T-cell (primary cell): ENCODE data around the gene CCR5AS.

ENCODE experiments used
- ATAC-seq, 4 experiments: fragments of 200-7000 bp in 3 of 4; fragments of 150-1000 bp in 1 of 4; cut with Tn5 transposase; replicated peaks in 1 of 4; 1 replicate in 3 of 4; 2 replicates in 1 of 4; pipeline ENCODE4 v1.10.0; 2021; ENCODE audit warnings: moderate library complexity in 3 of 4, mild to moderate bottlenecking in 2 of 4, moderate number of reproducible peaks in 1 of 4
- CTCF ChIA-PET, 2 donors: fragments of 300-600 bp; sonication (Branson Sonifier 250); formaldehyde crosslinking; loops; one replicate each; lab custom pipeline; 2022; ENCODE audit warnings: antibody characterized with exemption in 2 of 2; lab: Charles Lee
- POLR2A ChIA-PET, 2 donors: fragments of 300-600 bp; sonication (Branson Sonifier 250); formaldehyde crosslinking; loops; one replicate each; lab custom pipeline; 2022; ENCODE audit warnings: antibody characterized with exemption in 2 of 2; lab: Charles Lee
- DNase-seq, 35 experiments: peaks; one replicate each; pipeline versions ENCODE4 v3.0.0 to v3.0.0-alpha.2; 2013 to 2023
- H3K27ac ChIP-seq: one replicate; pipeline ENCODE4 v1.5.1; 2013; ENCODE audit warnings: low read length
- H3K27me3 ChIP-seq, 2 experiments: replicated peaks in 1 of 2; 1 replicate in 1 of 2; 2 replicates in 1 of 2; pipeline versions ENCODE4 v1.6.1 to v1.7.0; 2013; ENCODE audit warnings: low read length in 1 of 2, mixed read lengths in 1 of 2; ENCODE audit not compliant: control insufficient read depth in 2 of 2, insufficient read depth in 2 of 2; ENCODE audit errors: extremely low read depth in 1 of 2
- H3K36me3 ChIP-seq, 2 donors: 1 replicate in 1 of 2; 2 replicates in 1 of 2; pipeline versions ENCODE4 v1.6.1 to v1.7.0; 2013; ENCODE audit warnings: low read length in 1 of 2; ENCODE audit not compliant: control insufficient read depth in 2 of 2, insufficient read depth in 1 of 2; ENCODE audit errors: extremely low read depth in 1 of 2
- H3K4me1 ChIP-seq, 2 experiments: 1 replicate in 1 of 2; 2 replicates in 1 of 2; pipeline versions ENCODE4 v1.6.1 to v1.7.0; 2013; ENCODE audit warnings: low read length in 2 of 2, mixed read lengths in 1 of 2; ENCODE audit not compliant: insufficient read depth in 2 of 2, control insufficient read depth in 1 of 2; ENCODE audit errors: extremely low read depth in 1 of 2
- H3K4me3 ChIP-seq, 2 donors: 1 replicate in 1 of 2; 2 replicates in 1 of 2; pipeline versions ENCODE4 v1.5.1 to v1.7.0; 2013; ENCODE audit warnings: mild to moderate bottlenecking in 2 of 2, low read length in 1 of 2, moderate library complexity in 1 of 2; ENCODE audit not compliant: control insufficient read depth in 1 of 2; ENCODE audit errors: extremely low read depth in 1 of 2
- H3K9me3 ChIP-seq: 2 replicates; pipeline ENCODE4 v1.7.0; 2013
- H3K27ac Mint-ChIP-seq, 2 donors: one replicate each; pipeline ENCODE4 v1.8.0; 2020 to 2021; ENCODE audit warnings: mild to moderate bottlenecking in 2 of 2, mixed read lengths in 2 of 2
- H3K27me3 Mint-ChIP-seq, 2 donors: one replicate each; pipeline ENCODE4 v1.8.0; 2021 to 2022; ENCODE audit warnings: mixed read lengths in 2 of 2
- H3K36me3 Mint-ChIP-seq: one replicate; pipeline ENCODE4 v1.8.0; 2021; ENCODE audit warnings: mixed read lengths
- H3K4me1 Mint-ChIP-seq, 3 donors: one replicate each; pipeline ENCODE4 v1.8.0; 2020 to 2022; ENCODE audit warnings: mixed read lengths in 3 of 3, mild to moderate bottlenecking in 1 of 3
- H3K4me3 Mint-ChIP-seq, 3 donors: one replicate each; pipeline ENCODE4 v1.8.0; 2020 to 2022; ENCODE audit warnings: mild to moderate bottlenecking in 3 of 3, mixed read lengths in 3 of 3, moderate library complexity in 3 of 3
- H3K9me3 Mint-ChIP-seq, 3 donors: one replicate each; pipeline ENCODE4 v1.8.0; 2020 to 2022; ENCODE audit warnings: mixed read lengths in 3 of 3
- WGBS: methylation state at CpG from one replicate; pipeline ENCODE4 v1.1.5; 2013; ENCODE audit warnings: missing lambda C conversion rate; ENCODE audit not compliant: insufficient coverage; 5-methylcytosine and 5-hydroxymethylcytosine counted together

CCR5AS gene

DNA sequence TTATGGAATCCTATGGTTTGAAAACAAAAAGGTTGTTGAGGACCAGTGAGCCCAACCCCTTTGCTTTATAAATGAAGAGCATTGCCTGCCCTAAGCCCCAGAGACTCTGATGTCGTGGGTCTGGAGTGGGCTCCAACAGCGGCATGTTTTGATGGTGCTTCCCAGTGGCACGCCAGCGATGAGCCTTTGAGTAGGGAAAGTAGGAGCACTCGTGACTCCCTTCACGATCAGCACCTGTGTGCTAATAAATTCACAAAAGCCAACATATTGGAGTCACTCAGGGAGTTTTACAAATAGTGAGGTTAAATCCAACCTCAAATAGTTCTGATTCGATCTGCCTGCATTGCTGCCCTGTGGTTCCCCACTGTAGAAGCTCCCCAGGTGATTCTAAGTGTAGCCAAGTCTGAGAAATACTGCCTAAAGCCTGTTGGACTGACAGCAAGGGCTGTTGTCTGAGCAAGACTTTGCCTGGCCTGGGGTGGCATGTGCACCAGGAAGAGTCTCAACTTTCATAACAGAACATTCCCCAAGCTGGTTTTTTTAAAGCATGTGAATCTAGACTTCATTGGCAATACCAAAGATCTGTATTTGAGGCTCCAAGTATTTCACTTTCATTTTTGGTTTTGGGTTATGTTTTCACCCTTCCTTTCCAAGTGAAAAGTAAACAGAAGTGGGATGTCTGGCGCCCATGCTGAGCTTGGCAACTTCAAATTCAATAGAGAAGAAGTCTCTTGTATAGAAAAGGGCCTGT lies 26.2 kb downstream of the CCR5AS start:
- Histone ChIP-seq H3K4me3 (no peak overlapping the region), H3K27me3 (no peaks in the 10 kb centered on the region), H3K36me3 (no peaks in the 10 kb centered on the region), H3K9me3 (no peaks in the 10 kb centered on the region), H3K27ac (peak overlapping the region; percentile 37), H3K4me1 (peaks cover 10 to 24% of the 10 kb centered on the region in 2 experiments)
- peak overlapping the region in 2 of 3 donors; percentile 7 to 49 for H3K4me3 Mint-ChIP-seq
- POLR2A ChIA-PET, result no interaction called here
- peaks cover 38 to 44% (median 41%) of the 10 kb centered on the region in 3 donors for H3K4me1 Mint-ChIP-seq
- WGBS, result 86% methylated on average over 5 of the region's 8 CpGs
- CTCF ChIA-PET, result interaction anchor here in 1 of 2 donors (1.0 to 2.1 kb wide), 2 partner anchors 10 to 104 kb away, joined by 3 to 7 read pairs; partner anchors contain the start of gene CCR5
- no peaks in the 10 kb centered on the region for H3K9me3 Mint-ChIP-seq
- ATAC-seq (no peak), DNase-seq (no peak)
- peaks cover 0 to 5% of the 10 kb centered on the region in 2 donors for H3K27me3 Mint-ChIP-seq
- peak overlapping the region; percentile 77 to 84 for H3K27ac Mint-ChIP-seq
- H3K36me3 Mint-ChIP-seq, result no peaks in the 10 kb centered on the region

DNA sequence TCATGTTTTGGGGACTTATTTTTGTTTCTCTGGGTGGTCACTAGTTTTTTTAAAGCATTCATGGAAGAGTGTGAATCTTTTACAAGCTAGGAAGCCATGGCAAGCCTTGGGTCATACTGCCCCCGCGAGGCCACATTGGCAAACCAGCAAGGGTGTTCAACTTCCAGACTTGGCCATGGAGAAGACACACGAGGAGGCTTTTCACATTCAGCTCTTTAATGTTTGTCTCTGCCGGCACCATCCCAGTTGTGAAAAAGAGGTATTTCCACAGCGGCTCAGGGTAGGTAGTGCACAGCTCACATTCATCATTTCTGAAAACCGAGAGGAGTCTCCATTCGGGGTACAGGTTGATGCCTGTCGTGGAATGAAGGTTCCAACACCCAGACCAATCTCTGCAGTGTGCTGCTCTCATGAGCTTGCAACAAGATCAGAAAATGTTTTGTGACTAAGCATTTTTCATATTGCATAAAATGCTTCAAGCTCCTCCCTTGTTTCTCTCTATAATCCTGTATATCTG lies 28.4 kb downstream of the CCR5AS start:
- H3K27ac Mint-ChIP-seq, result no peak overlapping the region

DNA sequence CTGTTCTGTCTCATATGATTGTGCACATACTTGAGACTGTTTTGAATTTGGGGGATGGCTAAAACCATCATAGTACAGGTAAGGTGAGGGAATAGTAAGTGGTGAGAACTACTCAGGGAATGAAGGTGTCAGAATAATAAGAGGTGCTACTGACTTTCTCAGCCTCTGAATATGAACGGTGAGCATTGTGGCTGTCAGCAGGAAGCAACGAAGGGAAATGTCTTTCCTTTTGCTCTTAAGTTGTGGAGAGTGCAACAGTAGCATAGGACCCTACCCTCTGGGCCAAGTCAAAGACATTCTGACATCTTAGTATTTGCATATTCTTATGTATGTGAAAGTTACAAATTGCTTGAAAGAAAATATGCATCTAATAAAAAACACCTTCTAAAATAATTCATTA lies 31.1 kb downstream of the CCR5AS start:
- H3K27me3 ChIP-seq, result no peaks in the 10 kb centered on the region
- POLR2A ChIA-PET, result no interaction called here
- peak overlapping the region in 1 of 3 donors; percentile 48 for H3K4me3 Mint-ChIP-seq
- no peaks in the 10 kb centered on the region for H3K36me3 Mint-ChIP-seq
- H3K27ac Mint-ChIP-seq, result peak overlapping the region; percentile 53 to 57
- H3K9me3 Mint-ChIP-seq, result no peaks in the 10 kb centered on the region
- WGBS, result no CpG with 5 or more reads among the region's 2 CpGs
- DNase-seq, result peak in 1 of 35 experiments; percentile 43
- peak overlapping the region; percentile 42 for H3K27ac ChIP-seq
- H3K36me3 ChIP-seq, result no peaks in the 10 kb centered on the region
- CTCF ChIA-PET, result no interaction called here
- peak in 3 of 4 experiments; percentile 47 to 67 (median 52) for ATAC-seq
- peaks cover 15 to 39% of the 10 kb centered on the region in 2 experiments for H3K4me1 ChIP-seq
- H3K4me3 ChIP-seq, result no peak overlapping the region
- no peaks in the 10 kb centered on the region for H3K9me3 ChIP-seq
- peaks cover 34 to 65% (median 59%) of the 10 kb centered on the region in 3 donors for H3K4me1 Mint-ChIP-seq
- H3K27me3 Mint-ChIP-seq, result no peaks in the 10 kb centered on the region

More for the DNA sequence above, 28.4 kb downstream of the CCR5AS start:
- H3K27ac ChIP-seq, result no peak overlapping the region
- H3K9me3 ChIP-seq, result no peaks in the 10 kb centered on the region
- ATAC-seq, result peak in 2 of 4 experiments; percentile 43 to 54
- Mint-ChIP-seq H3K36me3 (no peaks in the 10 kb centered on the region), H3K27me3 (no peaks in the 10 kb centered on the region), H3K9me3 (no peaks in the 10 kb centered on the region), H3K4me3 (no peak overlapping the region), H3K4me1 (peaks cover 41 to 53% (median 50%) of the 10 kb centered on the region in 3 donors)
- no peaks in the 10 kb centered on the region for H3K36me3 ChIP-seq
- ChIA-PET CTCF (interaction anchor here (0.7 to 3.2 kb wide), 22 partner anchors 10 to 1843 kb away, joined by 3 to 29 read pairs (median 4); partner anchors contain the start of genes CCR1 (in 1 of the 2) and CXCR6 (in 1 of the 2)), POLR2A (no interaction called here)
- 67% methylated on average over 8 of the region's 8 CpGs for WGBS
- H3K4me3 ChIP-seq, result no peak overlapping the region
- peak; percentile 20 to 74 (median 53) for DNase-seq
- peaks cover 14 to 38% of the 10 kb centered on the region in 2 experiments for H3K4me1 ChIP-seq
- no peaks in the 10 kb centered on the region for H3K27me3 ChIP-seq

DNA sequence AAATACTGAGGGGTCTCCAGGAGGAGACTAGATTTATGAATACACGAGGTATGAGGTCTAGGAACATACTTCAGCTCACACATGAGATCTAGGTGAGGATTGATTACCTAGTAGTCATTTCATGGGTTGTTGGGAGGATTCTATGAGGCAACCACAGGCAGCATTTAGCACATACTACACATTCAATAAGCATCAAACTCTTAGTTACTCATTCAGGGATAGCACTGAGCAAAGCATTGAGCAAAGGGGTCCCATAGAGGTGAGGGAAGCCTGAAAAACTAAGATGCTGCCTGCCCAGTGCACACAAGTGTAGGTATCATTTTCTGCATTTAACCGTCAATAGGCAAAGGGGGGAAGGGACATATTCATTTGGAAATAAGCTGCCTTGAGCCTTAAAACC lies 31.6 kb downstream of the CCR5AS start:
- Histone ChIP-seq H3K36me3 (no peaks in the 10 kb centered on the region), H3K9me3 (no peaks in the 10 kb centered on the region), H3K4me1 (peaks cover 21 to 34% of the 10 kb centered on the region in 2 experiments), H3K27me3 (no peaks in the 10 kb centered on the region), H3K27ac (peak overlapping the region; percentile 42), H3K4me3 (peak overlapping the region in 1 of 2 donors; percentile 19)
- Mint-ChIP-seq H3K36me3 (no peaks in the 10 kb centered on the region), H3K27ac (peak overlapping the region; percentile 75 to 78), H3K27me3 (no peaks in the 10 kb centered on the region), H3K4me3 (peak overlapping the region in 1 of 3 donors; percentile 48), H3K4me1 (peaks cover 35 to 66% (median 59%) of the 10 kb centered on the region in 3 donors), H3K9me3 (no peaks in the 10 kb centered on the region)
- WGBS, result no CpG with 5 or more reads among the region's 2 CpGs
- CTCF ChIA-PET, result interaction anchor here in 1 of 2 donors (1.2 to 1.3 kb wide), 3 partner anchors 76 to 167 kb away, joined by 3 to 6 read pairs (median 3); partner anchors contain the start of gene CCR1
- no peak for DNase-seq
- POLR2A ChIA-PET, result no interaction called here
- ATAC-seq, result no peak

DNA sequence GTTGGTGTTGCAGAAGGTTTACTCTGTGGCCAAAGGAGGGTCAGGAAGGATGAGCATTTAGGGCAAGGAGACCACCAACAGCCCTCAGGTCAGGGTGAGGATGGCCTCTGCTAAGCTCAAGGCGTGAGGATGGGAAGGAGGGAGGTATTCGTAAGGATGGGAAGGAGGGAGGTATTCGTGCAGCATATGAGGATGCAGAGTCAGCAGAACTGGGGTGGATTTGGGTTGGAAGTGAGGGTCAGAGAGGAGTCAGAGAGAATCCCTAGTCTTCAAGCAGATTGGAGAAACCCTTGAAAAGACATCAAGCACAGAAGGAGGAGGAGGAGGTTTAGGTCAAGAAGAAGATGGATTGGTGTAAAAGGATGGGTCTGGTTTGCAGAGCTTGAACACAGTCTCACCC lies 32.1 kb downstream of the CCR5AS start:
- H3K36me3 Mint-ChIP-seq, result no peaks in the 10 kb centered on the region
- no peaks in the 10 kb centered on the region for H3K27me3 Mint-ChIP-seq
- no peaks in the 10 kb centered on the region for H3K9me3 Mint-ChIP-seq
- WGBS, result 59% methylated on average over 3 of the region's 3 CpGs
- H3K4me3 ChIP-seq, result peak overlapping the region in 1 of 2 donors; percentile 19
- peaks cover 24 to 35% of the 10 kb centered on the region in 2 experiments for H3K4me1 ChIP-seq
- ATAC-seq (no peak), DNase-seq (no peak)
- H3K4me3 Mint-ChIP-seq, result peak overlapping the region; percentile 19 to 48 (median 28)
- H3K27ac ChIP-seq, result peak overlapping the region; percentile 42
- no peaks in the 10 kb centered on the region for H3K9me3 ChIP-seq
- H3K27ac Mint-ChIP-seq, result peak overlapping the region; percentile 75 to 78
- no peaks in the 10 kb centered on the region for H3K27me3 ChIP-seq
- peaks cover 39 to 67% (median 62%) of the 10 kb centered on the region in 3 donors for H3K4me1 Mint-ChIP-seq
- ChIA-PET POLR2A (no interaction called here), CTCF (interaction anchor here in 1 of 2 donors (1.2 to 1.3 kb wide), 3 partner anchors 75 to 166 kb away, joined by 3 to 6 read pairs (median 3); partner anchors contain the start of gene CCR1)
- H3K36me3 ChIP-seq, result no peaks in the 10 kb centered on the region
